GM12878 (cell line): ENCODE measurements around the gene ZP2. TPM values are rescaled to one million over a fixed set of nuclear protein-coding genes. Genes with fewer than 3 reads are reported as not detected.

Source experiments
- ATAC-seq: fragments of 200-7000 bp; cut with Tn5 transposase; 3 replicates; pipeline ENCODE4 v1.9.1; 2020; ENCODE audit warnings: mild to moderate bottlenecking, moderate library complexity
- BruUV-seq: library from RNA; stranded (reverse); fragments of 400-500 nt; replicated peaks from 2 replicates; lab custom pipeline; 2021; lab: Mats Ljungman, UMichigan
- CTCF ChIA-PET: fragments of 300-600 bp; sonication (Branson Sonifier 250); formaldehyde crosslinking; extraction: SDS; loops from one replicate; lab custom pipeline; 2021; ENCODE audit warnings: inconsistent platforms; lab: Yijun Ruan, JAX
- POLR2A ChIA-PET: fragments of 350-600 bp; formaldehyde crosslinking; extraction: SDS; loops from one replicate; lab custom pipeline; 2021; ENCODE audit warnings: inconsistent platforms; lab: Charles Lee
- RAD21 ChIA-PET: fragments of 300-600 bp; sonication (Branson Sonifier 250); formaldehyde crosslinking; loops from one replicate; lab custom pipeline; 2023; ENCODE audit warnings: antibody characterized with exemption; ENCODE audit not compliant: unreplicated experiment; lab: Charles Lee
- SMC1A ChIA-PET: fragments of 300-600 bp; sonication (Branson Sonifier 250); formaldehyde crosslinking; loops from one replicate; lab custom pipeline; 2023; ENCODE audit not compliant: unreplicated experiment, uncharacterized antibody; lab: Charles Lee
- DNase-seq: peaks from one replicate; pipeline ENCODE4 v3.0.0-alpha.2; 2011; ENCODE audit warnings: low read depth, low spot score
- FAIRE-seq: peaks from 3 replicates; lab custom pipeline; 2011; peaks lifted over from hg19 to GRCh38; lab: Jason Lieb, UNC
- H2AFZ ChIP-seq: 2 replicates; pipeline ENCODE4 v1.6.0; 2011; ENCODE audit warnings: low read depth, low read length, control low read depth; ENCODE audit not compliant: control insufficient read depth
- H3K27ac ChIP-seq: 2 replicates; pipeline ENCODE4 v1.5.1; 2011; ENCODE audit warnings: control low read depth; ENCODE audit not compliant: control insufficient read depth, insufficient read depth
- H3K27me3 ChIP-seq, 2 experiments: replicated peaks in 1 of 2; 2 replicates each; pipeline versions ENCODE4 v1.6.0 to v1.6.1; 2011; ENCODE audit warnings: low read length in 1 of 2; ENCODE audit not compliant: control insufficient read depth in 2 of 2, insufficient read depth in 2 of 2
- H3K36me3 ChIP-seq, 2 experiments: 2 replicates each; pipeline ENCODE4 v1.5.1; 2011; ENCODE audit warnings: low read length in 1 of 2; ENCODE audit not compliant: control insufficient read depth in 2 of 2, insufficient read depth in 2 of 2
- H3K4me1 ChIP-seq: 2 replicates; pipeline ENCODE4 v1.6.1; 2011; ENCODE audit warnings: mild to moderate bottlenecking, low read length, moderate library complexity, mixed read lengths; ENCODE audit not compliant: control insufficient read depth, insufficient read depth
- H3K4me2 ChIP-seq: 2 replicates; pipeline ENCODE4 v1.6.0; 2011; ENCODE audit warnings: control low read depth; ENCODE audit not compliant: control insufficient read depth, insufficient read depth
- H3K4me3 ChIP-seq: fragments of 200-600 bp; sonication (generic); 2 replicates; pipeline ENCODE4 v1.5.1; 2016
- H3K79me2 ChIP-seq: 2 replicates; pipeline ENCODE4 v1.6.0; 2011; ENCODE audit warnings: low read length; ENCODE audit not compliant: control insufficient read depth, insufficient read depth
- H3K9ac ChIP-seq: 2 replicates; pipeline ENCODE4 v1.8.0; 2011; ENCODE audit warnings: low read length, control low read depth, mixed read lengths; ENCODE audit not compliant: control insufficient read depth, insufficient read depth
- H3K9me3 ChIP-seq: replicated peaks from 3 replicates; pipeline ENCODE4 v1.5.1; 2011; ENCODE audit warnings: mild to moderate bottlenecking, low read length; ENCODE audit not compliant: control insufficient read depth, insufficient read depth
- H4K20me1 ChIP-seq: 2 replicates; pipeline ENCODE4 v1.6.0; 2011; ENCODE audit not compliant: control insufficient read depth, insufficient read depth
- ASH2L ChIP-seq: fragments of 300-600, 200-600 bp; sonication (generic); IDR thresholded peaks from 2 replicates; pipeline ENCODE4 v1.6.1; 2017; ENCODE audit warnings: low read depth, mild to moderate bottlenecking, borderline replicate concordance
- BCL3 ChIP-seq: IDR thresholded peaks from 2 replicates; pipeline ENCODE4 v1.6.1; 2011; ENCODE audit warnings: borderline replicate concordance, low read depth, mild to moderate bottlenecking, moderate library complexity, low read length; ENCODE audit not compliant: insufficient read depth, poor library complexity, severe bottlenecking
- BRCA1 ChIP-seq: IDR thresholded peaks from 2 replicates; pipeline ENCODE4 v1.6.1; 2011; ENCODE audit warnings: low read depth, low read length, improper control_type of control experiment
- CBX5 ChIP-seq: sonication (generic); IDR thresholded peaks from 2 replicates; pipeline ENCODE4 v1.6.1; 2016; ENCODE audit warnings: low read depth, moderate library complexity, mild to moderate bottlenecking, inconsistent platforms
- E2F8 ChIP-seq: fragments of 450-650 bp; IDR thresholded peaks from 2 replicates; pipeline ENCODE4 v1.6.1; 2018; ENCODE audit warnings: mild to moderate bottlenecking, low read depth, moderate library complexity; ENCODE audit not compliant: partially characterized antibody
- ETV6 ChIP-seq, 2 experiments: fragments of 450-650 bp in 1 of 2; IDR thresholded peaks in 1 of 2; conservative IDR thresholded peaks in 1 of 2; 2 replicates each; pipeline ENCODE4 v1.6.1; 2014; ENCODE audit warnings: antibody characterized with exemption in 1 of 2, borderline replicate concordance in 1 of 2, low read depth in 1 of 2, mild to moderate bottlenecking in 1 of 2, moderate library complexity in 1 of 2
- HDGF ChIP-seq: fragments of 450-650 bp; IDR thresholded peaks from 2 replicates; pipeline ENCODE4 v1.6.1; 2016; ENCODE audit warnings: antibody characterized with exemption
- KAT2A ChIP-seq: conservative IDR thresholded peaks from 2 replicates; pipeline ENCODE4 v1.6.1; 2011; ENCODE audit warnings: low read depth, low read length; ENCODE audit not compliant: control insufficient read depth
- MTA3 ChIP-seq: IDR thresholded peaks from 2 replicates; pipeline ENCODE4 v1.6.1; 2012; ENCODE audit warnings: low read length, inconsistent platforms, borderline replicate concordance
- POLR2AphosphoS2 ChIP-seq: IDR thresholded peaks from 2 replicates; pipeline ENCODE4 v1.6.1; 2011; ENCODE audit warnings: low read depth, mild to moderate bottlenecking, low read length, improper control_type of control experiment, moderate library complexity
- RB1 ChIP-seq: fragments of 450-650 bp; formaldehyde crosslinking; IDR thresholded peaks from 2 replicates; pipeline ENCODE4 v1.6.1; 2017; ENCODE audit warnings: mild to moderate bottlenecking, borderline replicate concordance
- RELA ChIP-seq: fragments of 450-650 bp; IDR thresholded peaks from 2 replicates; pipeline ENCODE4 v1.8.0; 2014; ENCODE audit warnings: borderline replicate concordance; ENCODE audit not compliant: partially characterized antibody
- RFX5 ChIP-seq: IDR thresholded peaks from 2 replicates; pipeline ENCODE4 v1.6.1; 2011; ENCODE audit warnings: low read depth, low read length, improper control_type of control experiment
- TBL1XR1 ChIP-seq: IDR thresholded peaks from 2 replicates; pipeline ENCODE4 v1.6.1; 2012; ENCODE audit warnings: low read depth, low read length, improper control_type of control experiment
- TCF12 ChIP-seq: IDR thresholded peaks from 2 replicates; pipeline ENCODE4 v1.6.1; 2011; ENCODE audit warnings: low read depth, mild to moderate bottlenecking, low read length
- TCF3 ChIP-seq: IDR thresholded peaks from 2 replicates; pipeline ENCODE4 v1.6.1; 2012; ENCODE audit warnings: low read depth, mild to moderate bottlenecking, low read length, borderline replicate concordance; ENCODE audit not compliant: insufficient read depth
- YBX1 ChIP-seq: fragments of 450-650 bp; IDR thresholded peaks from 2 replicates; pipeline ENCODE4 v1.6.1; 2016; ENCODE audit warnings: antibody characterized with exemption
- ZBED1 ChIP-seq: IDR thresholded peaks from 2 replicates; pipeline ENCODE4 v1.6.1; 2016; ENCODE audit warnings: borderline replicate concordance
- ZNF384 ChIP-seq: IDR thresholded peaks from 2 replicates; pipeline ENCODE4 v1.6.1; 2012; ENCODE audit warnings: low read depth, mild to moderate bottlenecking, low read length, improper control_type of control experiment, borderline replicate concordance
- WGBS: methylation state at CpG from one replicate; pipeline ENCODE4 v1.1.6; 2016; ENCODE audit warnings: low lambda C conversion rate; ENCODE audit not compliant: insufficient replicate concordance, insufficient coverage; ENCODE audit errors: missing lambda C conversion rate; 5-methylcytosine and 5-hydroxymethylcytosine counted together
- in situ Hi-C: fragments of 300-500 bp; cut with MboI; formaldehyde crosslinking; loops from 9 replicates; pipeline ENCODE4 v1.14.3; 2018; ENCODE audit warnings: mixed read lengths
- intact Hi-C: fragments of 100-400 bp; cut with micrococcal nuclease; formaldehyde crosslinking; loops from one replicate; pipeline ENCODE4 v1.14.2; 2022; ENCODE audit not compliant: unreplicated experiment
- polyA plus RNA-seq, 11 experiments: library from polyadenylated mRNA; depleted of rRNA in 4 of 11; unstranded in 6 of 11; stranded (reverse) in 5 of 11; fragments of >200 nt; fragmentation: Nextera tagmentation in 4 of 11; fragmentation: Illumina TruSeq in 1 of 11; extraction: Ambion mirVana in 4 of 11; extraction: Trizol in 1 of 11; gene quantifications; 1 replicate in 1 of 11; 2 replicates in 10 of 11; pipeline versions ENCODE4 v1.2.1 to v1.2.3, GENCODE V29; 2011 to 2016; ENCODE audit warnings: inconsistent platforms in 2 of 11, missing spikeins in 2 of 11, low read depth in 1 of 11
- total RNA-seq, 4 experiments: library from RNA; depleted of rRNA in 3 of 4; stranded (reverse); fragments of >200 nt in 3 of 4; fragmentation: Illumina TruSeq in 1 of 4; extraction: Trizol in 1 of 4; gene quantifications; 2 replicates each; pipeline versions ENCODE4 v1.2.1 to v1.2.3, GENCODE V29; 2013 to 2021

ZP2 gene
- total and polyA plus RNA-seq, 10 of the 15 experiments (the other 5 are each of a cell fraction or from before 2014, with no cell fraction given) = 0.11 to 0.33 (median 0.16) TPM; not detected in 1

- BruUV-seq = no TSS peak
- no peaks in the 10 kb centered on the region for H3K79me2 ChIP-seq
- H3K4me1 ChIP-seq = peaks cover 6% of the 10 kb centered on the region
- peaks cover 5% of the 10 kb centered on the region; the same call in 2 of the 3 replicates for H3K9me3 ChIP-seq
- POLR2A ChIA-PET = interaction anchor here (0.6 to 1.1 kb wide), 3 partner anchors 30 to 1882 kb away, joined by 3 to 4 read pairs (median 3); no protein-coding TSS in a partner anchor
- TF ChIP-seq ASH2L = no peak
- no peak for TF ChIP-seq ZBED1
- no peak for TF ChIP-seq RELA
- TF ChIP-seq TCF12 = no peak
- no peak for TF ChIP-seq BRCA1
- no peak for TF ChIP-seq CBX5
- no peak for TF ChIP-seq YBX1
- no peak for TF ChIP-seq TCF3
- TF ChIP-seq KAT2A = no peak
- TF ChIP-seq ETV6 (conservative IDR thresholded peaks at IDR 0.05 in 1 of 2, IDR thresholded peaks at IDR 0.05 in 1 of 2; ENCODE audit: borderline replicate concordance in 1 of 2, low read depth in 1 of 2) = no peak
- no peak for TF ChIP-seq ZNF384
- no peak for TF ChIP-seq RFX5
- TF ChIP-seq POLR2AphosphoS2 = no peak
- TF ChIP-seq TBL1XR1 = no peak
- TF ChIP-seq HDGF = no peak
- TF ChIP-seq MTA3 = no peak
- TF ChIP-seq RB1 = no peak
- no peak for TF ChIP-seq E2F8
- TF ChIP-seq BCL3 = no peak
- H3K27me3 ChIP-seq = no peaks in the 10 kb centered on the region
- in situ Hi-C loops = loop anchor here (5.0 kb wide), 2 partner anchors 88 to 368 kb away; partner anchors contain the start of gene CRYM
- intact Hi-C loops = loop anchor here (2.0 kb wide), 1 partner anchor 365 kb away; no protein-coding TSS in a partner anchor
- H3K27ac ChIP-seq = no peak overlapping the region
- no peak for FAIRE-seq
- no peak for ATAC-seq
- no peaks in the 10 kb centered on the region for H3K36me3 ChIP-seq
- no peak overlapping the region for H3K4me3 ChIP-seq
- CTCF ChIA-PET = interaction anchor here (0.6 to 5.7 kb wide), 23 partner anchors 11 to 1486 kb away, joined by 3 to 75 read pairs (median 4); partner anchors contain the start of genes CRYM and LDAF1
- H2AFZ ChIP-seq = no peak overlapping the region
- no peak for DNase-seq
- H3K4me2 ChIP-seq = no peak overlapping the region
- WGBS = 82% methylated on average over 5 of the region's 5 CpGs
- no peaks in the 10 kb centered on the region for H4K20me1 ChIP-seq
- SMC1A ChIA-PET = interaction anchor here (0.8 to 4.4 kb wide), 16 partner anchors 11 to 1495 kb away, joined by 3 to 57 read pairs (median 4); partner anchors contain the start of genes CRYM and LDAF1
- no peak overlapping the region for H3K9ac ChIP-seq
- RAD21 ChIA-PET = interaction anchor here (0.9 to 4.9 kb wide), 11 partner anchors 11 to 1130 kb away, joined by 3 to 62 read pairs (median 4); partner anchors contain the start of genes CRYM and LDAF1
These were observed 22.1 kb downstream of the ZP2 start for GRCh38 chr16:21189311-21189710.
